GM12872 (cell line): Measurements from ENCODE around the gene UNC13C.

Experiments used
- TF ChIP-seq, protein P1 (sequence below): IDR thresholded peaks from 3 replicates; pipeline ENCODE4 v1.5.1; 2011; ENCODE audit warnings: low read depth, mild to moderate bottlenecking, low read length, moderate library complexity; ENCODE audit not compliant: insufficient read depth

UNC13C gene

DNA sequence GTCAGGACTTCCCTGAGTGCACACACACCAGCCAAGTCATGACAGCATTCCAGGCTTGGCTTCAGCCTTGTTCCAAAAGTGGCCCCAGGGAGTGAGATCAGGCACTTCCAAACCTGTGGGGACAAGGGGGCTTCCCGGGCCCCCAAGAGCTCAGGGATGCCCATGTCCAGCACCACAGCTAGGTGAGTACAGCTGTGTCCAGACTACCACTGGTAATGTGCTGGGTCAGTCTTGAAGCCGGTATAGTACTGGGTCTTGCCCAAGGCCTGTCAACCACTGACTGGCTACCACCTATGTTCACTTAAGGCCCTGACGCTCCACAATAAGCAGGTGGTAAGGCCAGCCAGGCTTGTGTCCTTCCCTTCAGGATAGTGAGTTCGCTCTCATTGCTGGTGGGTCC lies 249.3 kb downstream of the UNC13C start:
- TF ChIP-seq, protein P1, sequence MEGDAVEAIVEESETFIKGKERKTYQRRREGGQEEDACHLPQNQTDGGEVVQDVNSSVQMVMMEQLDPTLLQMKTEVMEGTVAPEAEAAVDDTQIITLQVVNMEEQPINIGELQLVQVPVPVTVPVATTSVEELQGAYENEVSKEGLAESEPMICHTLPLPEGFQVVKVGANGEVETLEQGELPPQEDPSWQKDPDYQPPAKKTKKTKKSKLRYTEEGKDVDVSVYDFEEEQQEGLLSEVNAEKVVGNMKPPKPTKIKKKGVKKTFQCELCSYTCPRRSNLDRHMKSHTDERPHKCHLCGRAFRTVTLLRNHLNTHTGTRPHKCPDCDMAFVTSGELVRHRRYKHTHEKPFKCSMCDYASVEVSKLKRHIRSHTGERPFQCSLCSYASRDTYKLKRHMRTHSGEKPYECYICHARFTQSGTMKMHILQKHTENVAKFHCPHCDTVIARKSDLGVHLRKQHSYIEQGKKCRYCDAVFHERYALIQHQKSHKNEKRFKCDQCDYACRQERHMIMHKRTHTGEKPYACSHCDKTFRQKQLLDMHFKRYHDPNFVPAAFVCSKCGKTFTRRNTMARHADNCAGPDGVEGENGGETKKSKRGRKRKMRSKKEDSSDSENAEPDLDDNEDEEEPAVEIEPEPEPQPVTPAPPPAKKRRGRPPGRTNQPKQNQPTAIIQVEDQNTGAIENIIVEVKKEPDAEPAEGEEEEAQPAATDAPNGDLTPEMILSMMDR, result no peak

DNA sequence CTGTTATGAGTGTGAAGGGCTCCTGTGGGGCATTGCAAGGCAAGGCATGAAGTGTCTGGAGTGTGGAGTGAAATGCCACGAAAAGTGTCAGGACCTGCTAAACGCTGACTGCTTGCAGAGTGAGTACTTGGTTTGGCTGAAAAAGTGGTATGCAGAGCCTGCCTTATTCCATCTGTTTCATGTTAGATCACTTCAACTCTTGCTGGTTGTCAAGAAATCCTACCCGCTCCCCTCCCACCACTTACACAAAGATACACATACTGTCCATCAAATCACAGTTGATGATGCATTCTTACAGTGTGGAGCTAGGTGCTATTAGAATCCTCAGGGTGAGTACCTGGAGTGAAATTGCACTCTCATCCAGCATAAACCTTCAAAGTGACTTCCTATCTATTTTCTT lies 272.1 kb downstream of the UNC13C start:
- TF ChIP-seq, protein P1, result no peak

DNA sequence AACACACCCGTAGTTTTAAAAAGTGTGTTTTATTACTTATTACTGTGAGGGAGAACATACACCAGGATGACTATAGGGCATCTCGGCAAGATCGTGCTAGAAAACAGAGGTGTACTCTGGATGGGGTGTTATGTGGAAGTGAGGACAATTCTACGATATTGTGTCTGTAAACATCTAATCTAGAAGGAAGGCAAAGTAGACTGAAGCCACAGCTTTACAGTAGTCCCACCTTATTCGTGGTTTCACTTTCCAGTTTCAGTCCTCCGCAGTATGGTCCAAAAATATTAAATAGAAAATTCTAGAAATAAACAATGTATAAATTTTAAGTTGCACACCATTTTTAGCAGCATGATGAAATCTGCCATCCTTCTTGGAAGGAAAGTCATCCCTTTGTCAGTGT lies 277.9 kb downstream of the UNC13C start:
- TF ChIP-seq, protein P1, result no peak

DNA sequence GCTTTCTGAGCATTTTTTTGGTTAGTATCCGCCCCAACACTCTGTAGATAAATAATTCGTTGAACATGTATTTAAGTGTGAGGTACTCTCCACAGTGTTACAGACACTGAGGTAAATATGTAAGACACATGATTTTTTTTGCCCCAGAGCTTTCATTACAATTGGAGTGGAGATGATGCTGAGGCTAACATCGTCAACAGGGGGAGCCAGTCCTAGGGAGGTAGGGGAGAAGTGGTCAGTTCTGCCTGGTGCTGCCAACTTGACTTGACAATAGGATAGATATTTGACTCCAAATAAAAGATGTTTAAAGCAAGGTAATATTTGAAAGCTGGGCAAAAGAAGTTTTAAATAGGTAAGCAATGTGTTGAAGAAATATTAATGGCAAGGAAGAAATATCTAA lies 295.7 kb downstream of the UNC13C start:
- TF ChIP-seq, protein P1, result peak; percentile 40; the same call in 2 of the 3 replicates

DNA sequence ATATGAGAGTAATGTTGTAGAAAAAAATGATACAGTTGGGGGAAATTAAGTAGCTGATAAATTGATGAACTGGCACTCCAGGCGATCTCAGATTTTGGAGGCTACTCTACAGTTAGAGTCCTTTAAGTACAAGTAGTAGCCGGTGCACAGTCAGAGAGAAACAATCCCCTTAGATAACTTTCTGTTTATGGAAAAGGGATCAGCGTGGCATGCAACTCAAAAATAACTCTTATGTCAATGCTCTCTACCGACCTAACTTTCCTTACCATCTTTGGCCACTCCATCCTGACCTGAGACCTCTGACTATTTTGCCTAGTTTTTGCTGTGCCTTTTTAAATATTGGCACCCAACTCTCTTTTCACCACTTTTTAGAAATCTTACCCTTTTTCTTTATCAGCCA lies 299.6 kb downstream of the UNC13C start:
- TF ChIP-seq, protein P1, result no peak

DNA sequence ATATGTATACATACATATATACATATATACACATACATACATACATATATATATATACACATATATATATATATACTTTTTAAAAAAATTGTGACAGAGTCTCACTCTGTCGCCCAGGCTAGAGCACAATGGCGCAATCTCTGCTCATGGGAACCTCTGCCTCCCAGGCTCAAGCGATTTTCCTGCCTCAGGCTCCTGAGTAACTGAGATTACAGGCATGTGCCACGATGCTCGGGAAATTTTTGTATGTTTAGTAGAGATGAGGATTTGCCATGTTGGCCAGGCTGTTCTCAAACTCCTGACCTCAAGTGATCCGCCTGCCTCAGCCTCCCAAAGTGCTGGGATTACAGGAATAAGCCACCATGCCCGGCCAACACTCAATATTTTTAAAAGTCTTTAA lies 302.5 kb downstream of the UNC13C start:
- TF ChIP-seq, protein P1, result no peak

DNA sequence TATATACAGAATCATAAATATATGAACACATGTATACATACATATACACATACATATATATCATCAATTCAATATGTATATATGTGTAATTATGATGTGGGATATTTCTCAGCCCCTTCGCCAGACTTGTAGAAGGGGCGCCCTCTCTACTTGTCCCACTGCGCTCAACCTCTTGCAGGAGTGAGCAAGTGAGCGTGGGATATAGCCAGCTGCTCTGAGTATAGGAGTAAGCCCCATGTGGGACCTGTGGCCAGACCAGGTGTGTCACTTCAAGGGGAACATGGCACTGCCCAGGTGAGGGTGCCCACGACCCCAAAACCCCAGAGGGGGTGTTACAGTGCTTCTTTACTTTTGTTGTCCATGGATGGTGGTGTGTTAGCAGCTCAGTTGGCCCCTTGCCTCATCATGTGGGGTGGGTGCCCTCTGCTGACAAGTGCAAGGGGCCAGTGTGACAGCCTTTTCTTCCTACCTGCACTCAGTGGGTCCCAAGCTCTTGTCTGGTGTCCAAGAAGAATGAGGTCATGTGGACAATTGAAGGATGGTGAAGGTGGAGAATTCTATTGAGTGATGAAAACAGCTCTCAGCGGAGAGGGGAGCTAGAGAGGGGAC lies 304.1 kb downstream of the UNC13C start:
- TF ChIP-seq, protein P1, result no peak
